DMS114 treated with DMSO at 0.1 percent for 48 hours (cell line): ENCODE measurements around the gene CD52.
"Not testable (repeated sequence)": the region's sequence is repeated elsewhere in the genome, so short reads cannot be mapped to it uniquely, and the experiment has no call there.

ENCODE experiments used
- DNase-seq: peaks from one replicate; lab custom pipeline; 2025; ENCODE audit not compliant: unreplicated experiment; lab: John Stamatoyannopoulos, UW

The CD52 gene

DNA sequence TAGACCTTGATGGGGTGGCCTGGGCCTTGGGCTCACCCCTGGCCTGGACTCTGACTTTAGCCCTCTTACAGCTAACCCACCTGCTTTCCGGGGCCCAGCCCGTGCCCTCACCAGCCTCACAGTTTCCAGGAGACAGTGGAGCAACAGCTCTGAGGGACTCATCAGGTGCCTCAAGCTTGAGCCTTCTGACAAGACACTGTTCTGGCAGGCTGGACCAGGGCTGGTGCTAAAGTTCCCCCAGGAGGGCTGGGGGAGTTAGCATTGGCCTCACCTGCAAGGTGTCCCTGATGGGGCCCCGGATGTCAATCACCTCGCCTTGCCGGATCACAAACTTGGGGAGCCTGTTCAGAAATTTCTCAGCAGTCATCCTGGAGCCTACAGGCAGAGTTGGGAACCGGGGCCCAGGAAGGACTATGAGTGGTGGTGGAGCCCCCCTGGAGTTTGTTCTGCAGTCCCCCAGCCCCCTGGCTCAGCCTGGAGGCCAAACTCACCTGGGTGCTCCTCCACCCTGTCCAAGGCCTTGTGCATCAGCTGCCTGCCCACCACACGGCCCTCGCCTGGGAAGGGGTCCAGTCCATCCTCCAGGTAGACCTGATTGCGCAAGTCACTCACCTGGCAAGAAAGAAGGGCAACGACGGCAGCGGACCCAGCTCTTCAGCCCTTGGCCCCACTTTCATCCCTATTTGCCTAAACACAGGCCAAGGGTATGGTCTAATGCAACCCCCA lies 33.7 kb upstream of the CD52 start:
- no peak for DNase-seq

DNA sequence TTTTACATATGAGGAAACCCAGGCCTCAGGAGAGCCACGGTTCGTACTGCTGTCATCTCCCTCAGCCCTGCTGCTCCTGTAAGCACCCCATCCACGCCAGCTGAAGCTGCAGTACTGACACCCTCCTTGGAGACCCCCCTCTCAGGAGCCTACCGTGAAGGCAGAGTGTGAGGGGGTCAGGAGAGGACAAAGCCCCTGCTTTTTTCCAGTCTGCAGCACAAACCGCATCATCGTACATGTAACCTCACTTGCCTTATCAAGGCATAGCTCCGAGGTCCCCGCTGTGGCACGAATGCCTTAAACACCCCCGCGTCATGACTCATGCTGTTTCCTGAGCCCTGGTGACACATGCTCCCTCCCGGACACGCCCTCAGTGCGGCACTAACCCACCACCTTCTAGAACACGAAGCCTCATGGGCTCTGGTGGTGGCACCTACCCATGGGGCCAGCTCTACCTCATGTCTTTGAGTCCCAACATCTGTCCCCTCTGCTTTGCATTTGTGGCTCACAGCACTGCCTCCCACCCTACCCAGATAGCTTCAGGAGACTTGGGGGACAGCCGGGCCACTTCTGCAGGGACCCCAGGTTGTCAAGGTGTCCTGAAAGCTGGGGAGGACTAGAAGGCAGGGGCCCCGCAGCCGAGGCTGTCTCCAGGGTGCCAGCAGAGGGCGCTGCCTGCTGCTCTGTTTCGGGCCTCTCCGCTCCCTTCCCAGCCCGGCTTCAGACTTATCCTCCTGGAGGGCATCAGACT lies 33.0 kb upstream of the CD52 start:
- DNase-seq, result no peak

DNA sequence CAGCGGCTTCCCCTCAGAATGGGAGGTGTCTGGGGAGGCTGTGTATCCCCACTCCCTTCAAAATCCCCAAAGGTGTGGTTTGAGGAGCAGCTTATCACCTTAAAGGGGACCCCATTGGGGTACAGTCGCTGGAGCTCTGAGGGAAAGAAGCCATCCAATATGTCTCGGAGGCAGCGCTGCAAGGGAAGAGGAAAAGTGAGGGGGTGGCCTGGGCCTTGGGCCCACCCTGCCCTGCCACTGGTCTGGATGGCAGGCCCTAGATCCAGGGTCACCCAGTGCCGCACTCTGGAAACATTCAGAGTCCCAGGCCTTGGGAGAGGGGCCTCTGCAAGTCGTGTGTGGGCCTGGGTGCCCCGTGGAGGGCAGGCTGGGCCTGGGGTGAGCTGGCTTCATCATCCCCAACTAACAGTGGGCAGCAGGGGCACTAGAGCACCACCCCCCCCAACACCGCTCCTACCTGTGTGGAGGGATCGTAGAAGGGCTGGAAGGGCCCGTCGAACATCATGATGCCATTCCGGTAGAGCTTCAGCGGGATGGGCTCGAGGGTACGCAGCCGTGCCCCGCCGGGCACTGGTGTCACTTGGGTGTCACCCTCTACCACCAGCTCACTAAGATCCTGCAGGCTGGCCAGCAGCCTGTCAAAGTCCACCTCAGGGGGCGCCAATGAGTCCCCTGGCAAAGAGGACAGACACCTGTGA lies 32.2 kb upstream of the CD52 start:
- no peak for DNase-seq

DNA sequence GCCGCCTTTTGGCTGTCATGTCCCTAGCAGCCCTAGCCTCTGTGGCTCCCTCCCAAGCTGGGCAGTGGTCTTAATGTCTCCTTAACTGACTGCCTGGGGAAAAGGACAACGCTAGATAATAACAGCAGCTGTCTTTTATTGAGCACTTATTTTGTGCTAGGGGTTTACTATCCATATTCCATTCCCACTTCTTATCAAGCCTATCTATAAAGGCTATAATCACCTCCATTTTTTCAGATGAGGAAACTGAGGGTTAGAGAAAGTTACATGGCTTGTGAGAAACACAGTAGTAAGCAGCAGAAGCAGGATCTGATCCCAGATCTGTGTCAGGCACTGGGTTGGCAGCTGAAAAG lies 31.7 kb upstream of the CD52 start:
- DNase-seq, result no peak

DNA sequence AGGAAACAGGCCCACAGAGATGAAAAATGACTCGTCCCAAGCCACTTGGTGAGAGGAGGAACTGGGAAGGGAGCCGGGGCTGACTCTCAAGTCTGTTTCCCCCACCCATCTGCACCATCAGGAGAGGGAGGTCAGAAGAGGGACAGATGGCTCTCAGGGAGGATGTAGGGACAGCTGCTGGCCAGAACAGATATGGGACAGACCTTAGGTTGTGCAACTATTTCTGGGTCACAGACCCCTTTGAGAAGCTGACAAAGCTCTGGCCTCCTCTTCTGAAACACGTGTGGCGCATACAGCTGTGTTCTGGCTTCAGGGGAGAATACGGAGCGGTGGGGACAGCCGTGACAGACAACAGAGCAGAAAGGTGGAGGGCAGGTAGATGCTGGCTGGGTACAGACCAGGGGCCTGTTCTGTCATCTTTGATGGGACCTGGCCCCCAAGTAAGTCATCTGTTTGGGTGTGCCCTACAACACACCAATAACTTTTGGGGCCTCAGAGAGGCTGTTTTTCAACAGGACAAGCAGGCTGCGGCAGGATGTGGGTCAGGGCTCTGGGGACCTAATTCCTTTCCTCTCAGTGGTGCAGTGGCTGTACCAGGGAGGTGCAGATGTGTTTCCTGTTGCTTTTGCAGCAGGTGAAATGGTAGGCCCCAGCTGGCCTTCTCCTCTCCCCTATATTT lies 30.6 kb upstream of the CD52 start:
- no peak for DNase-seq

DNA sequence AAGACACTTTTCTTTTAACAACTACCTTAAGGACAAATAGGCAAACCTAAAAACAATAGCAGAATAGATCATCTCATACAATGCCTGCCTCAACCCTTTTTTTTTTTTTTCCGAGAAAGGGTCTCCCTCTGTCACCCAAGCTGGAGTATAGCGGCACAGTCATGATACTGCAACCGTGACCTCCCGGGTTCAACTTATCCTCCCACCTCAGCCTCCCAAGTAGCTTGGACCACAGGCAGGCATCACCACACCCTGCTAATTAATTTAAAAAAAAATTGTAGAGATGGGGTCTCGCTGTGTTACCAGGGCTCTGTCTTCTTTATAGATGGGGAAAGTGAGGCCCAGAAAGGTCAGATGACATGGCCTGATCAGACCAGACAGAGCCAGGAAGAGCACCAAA lies 29.9 kb upstream of the CD52 start:
- DNase-seq, result no peak

DNA sequence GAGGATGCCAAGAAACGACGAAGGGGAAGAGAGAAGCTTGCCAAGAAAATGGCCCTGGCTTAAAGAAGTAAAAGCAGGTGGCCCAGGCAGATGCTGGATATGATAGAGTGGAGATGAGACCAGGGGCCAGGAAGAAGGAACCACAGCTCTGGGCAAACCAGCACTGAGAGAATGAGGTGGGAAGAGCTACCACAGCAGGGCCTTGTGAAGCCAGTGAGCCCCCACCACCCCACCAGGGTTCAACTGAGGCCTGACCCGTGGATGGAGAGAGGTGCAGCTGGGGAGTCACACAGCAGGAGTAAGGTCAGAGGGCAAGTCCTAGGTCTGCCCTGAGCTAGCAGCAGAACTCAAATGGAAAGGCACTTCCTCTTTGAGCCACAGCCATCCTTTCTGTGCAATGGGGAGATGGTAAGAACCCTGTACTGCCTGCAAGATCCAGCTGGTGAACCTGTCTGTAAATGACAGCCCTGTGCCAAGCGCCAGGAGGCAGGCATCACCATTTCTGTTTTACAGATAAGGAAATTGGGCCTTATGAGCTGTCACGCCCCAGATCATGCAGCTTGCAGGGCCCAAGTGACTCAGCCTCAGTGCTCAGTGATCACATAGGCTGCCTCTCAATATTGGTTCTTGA lies 29.3 kb upstream of the CD52 start:
- no peak for DNase-seq

DNA sequence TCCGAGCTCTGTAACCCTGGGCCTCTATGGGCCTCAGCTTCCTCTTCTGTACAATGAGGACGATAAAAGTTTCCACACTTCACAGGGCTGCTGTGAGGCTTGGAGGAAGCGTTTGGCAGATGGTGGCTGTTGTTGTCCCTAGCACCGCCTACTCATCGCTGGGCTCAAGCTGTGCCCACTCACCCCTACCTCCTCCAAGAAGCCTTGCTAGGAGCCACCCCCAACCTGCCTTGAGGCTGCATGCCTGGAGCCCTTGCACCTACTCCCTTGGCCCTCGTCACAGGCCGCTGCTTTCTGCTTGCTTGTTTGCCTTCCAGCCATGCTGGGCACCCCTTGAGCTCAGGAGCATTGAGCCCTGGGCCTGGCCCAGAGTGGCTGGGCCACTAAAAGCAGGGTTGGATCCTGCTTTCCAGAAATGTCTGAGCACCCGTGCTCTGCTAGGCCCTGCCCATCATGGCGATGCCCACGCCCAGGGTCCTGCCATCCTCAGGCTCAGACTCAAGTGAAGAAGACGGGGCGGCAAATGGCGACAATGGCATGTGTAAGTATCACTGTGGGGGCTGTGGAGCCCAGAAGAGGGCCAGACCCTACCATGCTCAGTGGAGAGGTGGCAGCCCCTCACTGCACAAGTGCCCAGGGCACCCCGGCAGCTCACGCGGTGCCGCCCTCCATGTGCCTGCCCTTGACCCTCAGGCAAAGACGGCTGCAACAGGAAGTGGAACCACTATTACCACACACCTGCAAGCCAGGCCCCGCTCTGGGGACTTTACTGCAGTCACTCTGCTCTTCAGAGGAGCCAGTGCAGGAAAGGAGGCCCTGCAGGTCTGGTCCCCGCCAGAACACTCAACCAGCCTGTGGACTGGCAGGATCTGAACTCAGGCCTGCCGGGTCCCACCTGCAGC lies 28.3 kb upstream of the CD52 start:
- DNase-seq, result no peak

DNA sequence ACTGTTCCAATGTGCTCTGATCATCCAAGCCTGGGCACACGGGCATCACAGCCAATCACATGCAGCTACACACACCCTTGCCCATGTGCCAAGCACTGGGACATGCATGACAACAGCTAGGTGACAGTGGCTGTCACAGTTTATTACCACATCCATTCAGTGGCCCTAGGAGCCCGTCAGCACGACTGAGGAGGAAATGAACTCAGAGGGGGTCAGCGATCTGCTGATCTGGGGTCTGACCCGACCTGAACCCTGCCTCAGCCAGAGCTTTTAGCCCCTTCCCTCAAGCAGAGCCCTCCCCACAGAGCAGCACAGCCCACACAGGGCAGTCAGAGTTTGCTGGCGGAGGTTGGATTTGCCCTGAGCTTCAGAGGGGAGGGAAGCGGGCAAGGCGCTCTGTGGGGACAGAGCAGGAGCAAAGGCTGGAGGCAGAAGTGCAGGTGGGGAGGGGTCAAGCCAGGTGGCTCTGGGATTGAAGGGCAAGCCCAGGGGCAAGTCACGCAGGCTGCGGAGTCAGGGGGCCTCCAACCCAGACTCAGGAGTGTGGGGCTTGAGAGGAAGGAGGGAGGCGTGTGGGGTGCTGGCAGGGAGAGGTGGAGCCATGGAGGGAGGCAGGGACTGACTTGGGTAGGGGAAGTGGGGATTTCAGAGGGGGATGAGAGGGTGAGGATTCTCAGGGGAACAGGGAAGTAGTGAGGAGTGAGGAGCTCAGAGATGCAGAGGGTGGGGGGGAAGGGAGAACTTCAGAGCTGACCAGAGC lies 27.5 kb upstream of the CD52 start:
- no peak for DNase-seq

DNA sequence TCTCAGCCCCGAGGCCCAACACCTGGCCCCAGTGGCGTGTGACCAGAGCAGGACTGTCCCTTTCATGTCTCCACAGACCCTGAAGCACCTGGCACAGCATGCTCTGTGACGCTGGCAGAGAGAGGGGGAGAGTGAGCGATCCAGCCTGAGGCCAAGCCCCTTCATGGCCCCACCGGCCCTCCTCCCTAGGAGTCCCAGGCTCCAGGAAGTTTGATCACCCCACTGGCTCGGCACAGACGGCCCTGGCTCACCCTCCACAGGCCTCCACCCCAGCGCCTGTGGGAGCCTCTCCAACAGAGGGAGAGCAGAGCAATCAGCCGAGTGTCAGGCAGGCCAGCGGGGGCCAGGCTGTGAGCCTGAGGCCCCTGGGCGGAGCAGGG lies 26.9 kb upstream of the CD52 start:
- DNase-seq, result no peak

DNA sequence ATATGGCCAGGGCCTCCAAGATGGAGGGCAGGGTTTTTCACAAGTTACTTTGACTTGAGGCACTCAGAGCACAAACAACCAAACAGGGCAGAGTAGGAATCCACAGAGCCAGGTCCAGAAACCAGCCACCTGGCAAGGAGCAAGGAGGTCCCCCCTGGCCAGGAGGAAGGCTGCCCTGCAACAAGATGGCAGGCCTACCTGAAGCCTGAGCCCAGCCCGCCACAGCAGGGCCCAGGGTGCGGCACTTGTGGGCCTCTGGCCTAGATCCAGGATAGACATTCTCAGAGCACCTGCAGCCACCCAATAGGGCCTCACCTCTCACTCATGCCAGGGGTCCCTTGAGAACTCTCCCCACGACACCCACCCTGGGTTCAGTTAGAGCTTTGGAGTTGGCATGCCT lies 26.3 kb upstream of the CD52 start:
- no peak for DNase-seq

DNA sequence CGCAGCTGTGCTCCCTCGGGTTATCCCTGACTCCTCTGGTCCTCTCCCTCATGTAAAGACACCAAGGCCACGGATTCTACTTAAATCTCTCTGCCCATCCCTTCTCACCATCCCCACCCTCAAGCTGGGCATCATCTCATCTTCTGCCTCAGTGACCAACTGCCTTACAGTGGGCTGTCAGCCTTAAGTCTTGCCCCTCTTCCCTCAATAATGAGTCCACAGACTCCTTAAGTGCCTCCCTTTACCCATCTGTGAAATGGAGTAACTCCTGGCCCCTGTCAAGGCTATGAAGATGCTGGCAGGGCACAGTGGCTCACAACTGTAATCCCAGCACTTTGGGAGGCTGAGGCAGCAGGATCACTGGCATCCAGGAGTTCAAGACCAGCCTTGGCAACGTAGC lies 25.8 kb upstream of the CD52 start:
- DNase-seq, result no peak

DNA sequence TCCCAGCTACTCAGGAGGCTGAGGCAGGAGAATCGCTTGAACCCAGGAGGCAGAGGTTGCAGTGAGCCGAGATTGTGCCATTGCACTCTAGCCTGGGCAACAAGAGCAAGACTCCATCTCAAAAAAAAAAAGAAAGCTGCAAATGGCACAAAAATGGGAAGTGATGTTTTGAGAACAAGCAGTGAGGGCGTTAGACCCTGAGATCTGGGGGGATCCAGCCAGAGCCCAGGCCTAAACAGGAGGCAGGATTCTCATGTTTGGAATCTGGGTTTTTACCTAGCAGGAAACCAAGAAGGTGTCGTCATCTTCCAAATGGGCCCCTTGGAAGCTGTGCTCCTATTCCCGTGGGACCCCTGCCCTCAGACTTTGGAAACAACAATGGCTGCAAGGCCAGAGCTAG lies 25.0 kb upstream of the CD52 start:
- DNase-seq, result not testable (repeated sequence)

DNA sequence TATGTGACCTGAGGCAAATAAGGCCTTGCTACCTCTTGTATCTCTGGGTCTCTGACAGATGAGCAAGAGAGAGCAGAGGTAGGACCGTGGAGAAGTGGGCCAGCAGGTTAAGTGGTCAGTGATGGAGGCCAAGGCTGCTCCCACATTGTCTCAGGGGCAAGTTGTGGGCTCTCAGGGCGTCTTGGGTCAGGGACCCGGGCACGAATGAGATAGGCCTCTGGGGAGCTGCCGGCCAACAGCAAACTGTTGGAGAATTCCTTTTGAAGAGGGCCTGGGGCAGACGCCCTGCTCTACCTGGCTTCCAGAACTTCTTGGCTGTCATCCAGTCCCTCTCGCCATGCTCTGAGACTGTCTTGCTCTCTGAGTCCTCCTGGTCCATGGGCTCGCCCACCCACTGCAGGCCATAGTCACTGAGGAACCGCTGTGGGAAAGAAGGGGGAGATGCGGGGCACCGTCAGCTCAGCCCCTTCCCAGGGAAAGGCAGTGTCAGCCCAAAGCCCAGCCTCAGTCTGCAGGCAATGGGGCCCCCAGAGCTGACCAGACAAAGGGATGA lies 23.8 kb upstream of the CD52 start:
- no peak for DNase-seq

DNA sequence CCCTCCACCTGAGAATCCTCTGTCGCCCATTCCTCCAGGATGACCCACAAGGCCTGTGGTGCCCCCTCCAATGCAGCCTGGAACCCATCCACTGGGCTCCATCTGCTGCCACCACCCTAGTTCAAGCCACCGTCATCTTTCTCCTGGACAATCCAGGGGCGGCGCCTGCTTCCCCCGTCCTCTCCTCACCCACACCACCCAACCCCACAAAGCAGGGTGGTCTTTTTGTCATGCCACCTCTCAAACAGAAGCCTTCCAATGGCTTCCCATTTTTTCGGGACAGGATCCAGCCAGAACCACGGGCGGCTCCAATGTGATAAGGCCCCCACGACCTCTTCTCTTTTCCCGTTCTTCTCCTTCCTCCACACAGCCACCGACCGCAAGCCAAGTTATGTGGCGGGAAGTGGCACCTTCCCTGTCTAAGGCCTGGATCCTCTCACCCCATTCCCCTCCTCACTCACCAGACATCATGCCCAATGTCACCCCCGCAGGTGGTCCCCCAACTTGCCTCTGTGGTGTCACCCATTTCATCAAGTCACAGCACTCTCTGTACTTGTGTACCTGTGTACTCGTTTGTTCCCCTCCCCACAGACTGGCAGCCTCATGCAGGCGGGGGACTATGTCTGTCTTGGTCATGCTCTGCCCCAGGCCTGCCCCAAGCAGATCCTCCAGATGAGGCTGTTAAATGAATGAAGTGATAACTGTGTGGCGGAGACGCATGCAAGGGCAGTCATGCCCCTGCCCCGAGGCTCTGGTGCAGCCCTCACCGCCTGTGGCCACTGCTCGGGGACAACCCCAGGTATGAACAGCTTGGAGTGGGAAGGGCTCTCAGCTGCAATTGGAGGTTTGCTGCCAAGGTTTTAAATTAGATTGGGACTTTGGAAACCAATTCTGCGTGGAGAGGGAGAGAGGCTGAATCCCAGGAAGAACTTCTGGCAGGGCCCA lies 22.3 kb upstream of the CD52 start:
- no peak for DNase-seq

DNA sequence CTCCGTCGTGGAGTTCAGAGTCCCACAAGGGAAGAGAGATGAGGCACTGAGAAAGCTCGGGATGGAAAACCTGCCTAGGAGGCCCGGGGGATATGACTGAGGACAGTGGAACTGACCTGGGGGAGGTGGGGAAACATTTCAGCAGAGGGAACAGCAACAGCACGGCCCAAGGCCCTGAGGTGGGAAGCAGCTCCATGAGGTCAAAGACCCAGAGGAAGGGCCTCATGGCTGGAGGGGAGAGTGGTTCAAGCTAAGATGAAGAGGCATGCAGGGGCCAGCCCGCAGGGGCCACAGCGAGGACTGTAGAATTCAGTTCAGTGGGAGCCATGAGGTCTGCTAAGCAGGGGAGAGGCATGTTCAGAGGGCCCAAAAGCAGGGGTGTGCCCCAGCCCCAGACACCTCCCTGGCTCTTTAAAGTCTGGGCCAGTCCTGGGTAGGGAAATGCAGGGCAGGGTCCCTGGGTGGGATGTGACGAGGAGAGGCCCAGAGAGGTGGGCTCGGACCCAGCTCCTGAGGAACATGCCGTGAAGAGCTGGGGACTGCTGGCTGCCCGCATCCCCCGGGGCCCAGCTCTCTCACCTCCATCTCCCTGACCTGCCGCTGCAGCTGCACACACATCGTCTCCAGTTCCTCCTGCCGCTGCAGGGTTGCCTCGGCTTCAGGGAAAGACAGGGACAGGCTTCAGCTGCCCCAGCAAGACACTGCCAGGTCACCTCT lies 21.3 kb upstream of the CD52 start:
- DNase-seq, result no peak

DNA sequence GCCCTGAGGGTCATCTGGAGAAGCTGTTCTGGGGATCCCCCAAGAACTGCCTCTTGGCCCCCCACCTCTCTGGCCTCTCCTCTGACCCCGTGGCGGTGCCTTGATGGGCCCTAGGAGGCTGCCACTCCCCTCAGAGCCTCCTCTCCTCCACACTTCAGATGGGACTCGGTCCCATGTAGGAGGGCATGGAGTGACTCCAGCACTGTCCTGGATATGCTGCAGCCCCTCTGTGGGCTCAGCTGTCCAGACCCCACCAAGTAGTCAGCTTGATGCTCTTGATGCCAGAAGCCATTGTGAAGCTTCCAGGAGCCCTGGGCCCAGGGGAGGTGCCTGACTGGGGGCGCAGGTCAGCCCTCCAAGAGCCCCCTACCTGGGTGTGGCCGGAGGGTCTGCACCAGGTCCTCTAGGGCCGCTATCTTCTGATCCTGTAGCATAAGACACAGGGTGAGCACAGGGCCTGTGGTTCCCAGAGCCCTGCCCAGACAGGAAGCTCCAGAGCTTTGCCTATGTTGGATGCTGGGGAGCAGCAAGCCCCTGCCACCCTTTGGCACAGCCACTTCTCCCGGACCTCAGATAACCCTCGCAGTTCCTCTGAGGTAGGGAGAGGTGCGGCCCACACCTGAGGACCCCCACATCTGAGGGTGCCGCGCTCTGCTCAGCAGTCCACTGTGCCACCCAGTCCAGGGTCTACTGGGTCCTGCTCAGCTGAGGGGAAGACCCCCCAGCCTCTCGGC lies 20.5 kb upstream of the CD52 start:
- no peak for DNase-seq
